ENCODE data around the gene RNF157. TPM values are rescaled to one million over a fixed set of nuclear protein-coding genes. Genes with fewer than 3 reads are reported as not detected.
A peak's percentile ranks its signal among the peaks of the same experiment; 100 is the strongest.
"Not testable (repeated sequence)": the region's sequence is repeated elsewhere in the genome, so short reads cannot be mapped to it uniquely, and the experiment has no call there.

Gene RNF157
- total RNA-seq, 1 donor from 2014 or later, result 2.5 TPM

DNA sequence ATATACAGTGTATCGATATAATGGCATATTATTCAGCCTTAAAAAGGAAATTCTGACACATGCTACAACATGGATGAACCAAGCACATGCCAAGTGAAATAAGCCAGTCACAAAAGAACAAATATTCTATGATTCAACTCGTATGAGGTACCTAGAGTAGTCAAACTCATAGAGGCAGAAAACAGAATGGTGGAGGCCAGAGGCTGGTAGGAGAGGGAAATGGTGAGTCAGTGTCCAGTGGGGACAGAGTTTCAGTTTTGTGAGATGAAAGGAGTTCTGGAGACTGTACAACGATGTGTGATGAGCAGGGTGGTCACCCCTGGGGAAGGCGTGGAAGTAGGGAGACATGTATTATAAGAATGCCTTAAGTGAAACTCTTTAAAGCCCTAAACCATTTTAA lies 39.9 kb downstream of the RNF157 start:
- intact Hi-C loops (cut with DNase I), result no loop called here
- no peak for DNase-seq (ENCODE audit: low spot score)

DNA sequence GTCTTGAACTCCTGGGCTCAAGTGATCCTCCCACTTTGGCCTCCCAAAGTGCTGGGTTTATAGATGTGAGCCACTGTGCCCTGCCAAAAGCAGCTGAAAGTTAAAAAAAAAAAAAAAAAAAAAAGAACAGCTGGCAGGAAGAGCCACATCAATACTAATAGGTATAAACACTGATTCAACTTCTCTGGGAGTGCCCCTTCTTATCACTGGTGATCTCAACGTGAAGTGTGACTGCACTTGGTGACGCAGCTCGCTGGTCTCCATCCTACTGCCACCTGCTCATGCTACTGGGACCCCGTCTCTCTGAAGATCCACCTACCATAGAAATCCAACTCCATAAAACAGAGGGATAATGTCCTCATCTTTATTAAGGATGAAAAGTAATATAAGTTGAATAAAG lies 40.8 kb downstream of the RNF157 start:
- no peak for DNase-seq (ENCODE audit: low spot score)
- intact Hi-C loops (cut with DNase I), result no loop called here

DNA sequence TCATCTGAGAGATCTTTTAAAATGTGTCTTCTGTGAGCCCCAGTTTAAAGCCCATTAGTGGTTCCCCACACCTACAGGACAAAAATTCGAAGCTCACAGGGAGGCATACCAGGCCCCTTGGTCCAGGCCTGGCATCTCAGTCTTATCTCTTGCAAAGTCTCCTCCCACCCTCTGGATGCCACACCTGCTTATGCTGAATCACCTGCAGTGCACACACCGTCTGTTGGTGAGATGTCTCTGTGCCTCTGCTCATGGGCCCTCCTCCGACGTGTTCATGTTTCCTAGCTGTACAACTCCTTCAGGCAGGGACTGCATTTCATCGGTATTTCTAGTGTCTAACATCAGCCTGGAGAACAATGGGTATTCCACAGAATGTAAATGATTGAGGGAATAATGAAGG lies 41.6 kb downstream of the RNF157 start:
- no peak for DNase-seq (ENCODE audit: low spot score)
- intact Hi-C loops (cut with DNase I), result no loop called here

DNA sequence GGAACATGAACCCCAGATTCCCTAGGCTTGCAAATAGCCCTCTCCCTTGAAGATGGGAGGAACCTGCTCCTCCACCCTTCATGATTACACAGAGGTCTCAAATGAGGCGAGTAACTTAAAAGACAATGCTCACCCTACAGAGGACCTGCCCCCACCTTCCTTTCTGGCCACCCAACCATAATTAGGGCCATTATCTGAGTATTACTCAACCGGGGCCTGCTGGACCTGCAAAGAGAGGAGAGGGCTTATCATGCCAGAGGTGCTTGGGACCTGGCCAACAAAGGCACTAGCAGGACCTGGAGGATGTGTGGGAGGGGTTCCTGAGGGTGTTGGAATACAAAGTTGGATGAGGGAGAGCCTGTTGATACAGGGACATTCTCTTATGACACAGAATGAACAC lies 42.4 kb downstream of the RNF157 start:
- DNase-seq (ENCODE audit: low spot score), result no peak
- intact Hi-C loops (cut with DNase I), result no loop called here

DNA sequence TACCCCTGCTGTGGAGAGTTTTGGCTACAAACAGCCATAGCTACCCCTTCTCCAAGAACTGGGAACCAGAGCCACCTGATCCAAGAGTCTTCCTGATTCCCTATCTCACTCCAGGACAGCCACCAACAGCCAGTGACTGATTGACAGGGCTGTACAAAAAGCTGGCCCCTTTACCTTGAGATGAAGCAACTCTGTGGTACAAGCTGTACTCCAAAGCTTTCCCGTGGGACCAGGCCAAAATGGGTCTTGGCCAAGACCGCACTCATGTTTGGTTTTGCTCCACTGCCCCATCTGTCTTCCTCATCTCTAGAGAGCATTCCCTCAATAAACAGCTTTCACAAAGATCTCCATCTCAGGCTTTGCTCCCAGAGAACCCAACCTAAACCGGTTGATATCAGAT lies 43.6 kb downstream of the RNF157 start:
- DNase-seq (ENCODE audit: low spot score), result no peak
- intact Hi-C loops (cut with DNase I), result no loop called here

DNA sequence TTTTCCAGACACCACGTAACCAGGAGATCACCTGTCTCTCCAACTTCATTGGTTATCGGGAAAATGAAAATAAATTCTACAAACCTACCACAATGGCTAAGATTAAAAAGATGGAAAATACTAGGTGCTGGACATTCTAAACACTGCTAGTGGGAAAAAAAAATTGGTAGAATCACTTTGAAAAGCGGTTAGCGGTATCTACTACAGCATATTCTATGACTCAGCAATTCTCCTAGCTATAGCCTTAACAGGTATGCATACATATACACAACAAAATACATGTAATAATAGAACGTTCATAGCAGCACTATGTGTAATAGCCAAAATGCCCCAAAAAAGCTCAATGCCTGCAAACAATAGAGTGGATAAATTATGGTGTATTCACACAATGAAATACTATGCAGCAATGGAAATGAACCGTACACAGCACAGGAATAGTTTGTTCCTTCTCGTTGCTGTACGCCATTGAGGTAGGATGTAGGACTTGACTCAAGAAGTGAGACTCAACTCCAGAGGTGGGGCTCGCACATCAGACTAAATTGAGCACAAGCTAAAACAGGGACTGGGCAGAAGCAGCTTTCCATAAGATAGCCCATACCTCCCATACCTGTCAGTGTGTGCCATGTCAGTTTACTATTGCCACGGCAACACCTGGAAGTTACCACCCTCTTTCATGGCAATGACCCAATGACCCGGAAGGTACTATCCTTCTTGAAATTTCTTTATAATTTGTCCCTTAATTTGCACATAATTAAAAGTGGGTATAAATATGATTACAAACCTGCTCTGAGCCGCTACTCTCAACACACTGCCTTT lies 44.8 kb downstream of the RNF157 start:
- intact Hi-C loops (cut with DNase I), result no loop called here
- DNase-seq (ENCODE audit: low spot score), result no peak

DNA sequence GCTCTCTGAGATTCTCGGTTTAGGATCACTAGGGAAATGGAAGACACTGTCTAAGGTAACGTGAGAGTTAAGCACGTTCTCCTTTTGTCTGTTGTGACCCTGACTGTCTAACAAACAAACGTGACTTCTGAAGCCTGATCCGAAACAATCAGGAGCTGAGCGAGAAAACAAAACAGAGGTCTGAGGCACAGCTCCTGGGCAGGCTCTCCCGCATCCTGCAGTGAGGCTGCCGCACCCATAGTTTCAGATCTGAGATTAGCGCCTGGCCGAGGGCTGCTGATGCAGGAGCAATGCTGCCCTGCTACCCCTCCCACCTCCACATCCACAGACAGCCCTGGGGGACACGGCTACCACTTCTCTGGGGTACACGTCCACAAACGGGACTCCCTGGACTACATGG lies 46.7 kb downstream of the RNF157 start:
- intact Hi-C loops (cut with DNase I), result no loop called here

DNA sequence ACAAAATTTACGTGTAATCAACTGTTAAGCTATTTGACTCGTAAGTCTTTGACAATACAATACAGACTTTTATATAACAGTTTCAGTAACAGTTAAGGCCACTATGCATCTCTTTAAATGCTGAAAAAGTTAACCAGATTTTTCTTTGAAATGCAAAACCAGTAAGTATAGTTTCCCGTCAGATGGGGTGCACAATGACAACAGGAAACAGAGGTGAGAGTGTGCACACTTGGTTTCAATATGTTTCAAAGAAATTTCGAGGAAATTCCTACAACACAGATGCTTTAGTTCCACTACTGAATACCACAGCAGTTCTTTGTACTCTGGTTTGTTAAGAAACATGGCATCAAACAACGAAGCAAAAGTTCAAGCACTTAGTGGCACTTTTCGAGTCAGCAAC lies 48.4 kb downstream of the RNF157 start:
- intact Hi-C loops (cut with DNase I), result no loop called here
- DNase-seq (ENCODE audit: low spot score), result no peak

More for the DNA sequence above, 46.7 kb downstream of the RNF157 start:
- DNase-seq (ENCODE audit: low spot score), result no peak

DNA sequence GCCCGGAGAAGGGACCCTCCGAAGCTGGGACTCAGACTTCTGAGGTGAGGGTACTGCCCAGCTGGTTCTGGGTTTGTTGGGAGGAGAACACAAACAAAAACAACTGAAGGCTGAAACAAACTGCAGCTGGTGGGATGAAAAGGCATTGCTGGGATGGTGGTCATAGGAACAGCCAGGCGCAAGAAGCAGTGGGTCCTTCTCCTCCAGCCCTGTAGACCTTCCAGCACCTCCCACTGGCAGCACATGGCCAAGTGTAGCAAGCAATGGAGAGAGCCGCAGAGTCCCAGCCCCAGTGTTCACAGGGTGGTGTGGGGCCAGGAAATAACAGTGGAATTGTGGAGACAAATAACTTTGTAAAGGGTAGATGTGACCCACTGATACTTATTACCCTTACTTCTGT lies 50.6 kb downstream of the RNF157 start:
- DNase-seq (ENCODE audit: low spot score), result no peak
- intact Hi-C loops (cut with DNase I), result no loop called here

GRCh38 chr17:76189247-76189646 lies 51.0 kb downstream of the RNF157 start:
- intact Hi-C loops (cut with DNase I), result no loop called here
- DNase-seq (ENCODE audit: low spot score), result no peak

- intact Hi-C loops (cut with DNase I), result no loop called here
- DNase-seq (ENCODE audit: low spot score), result no peak
Measured at GRCh38 chr17:76188213-76189016, 51.9 kb downstream of the RNF157 start.

DNA sequence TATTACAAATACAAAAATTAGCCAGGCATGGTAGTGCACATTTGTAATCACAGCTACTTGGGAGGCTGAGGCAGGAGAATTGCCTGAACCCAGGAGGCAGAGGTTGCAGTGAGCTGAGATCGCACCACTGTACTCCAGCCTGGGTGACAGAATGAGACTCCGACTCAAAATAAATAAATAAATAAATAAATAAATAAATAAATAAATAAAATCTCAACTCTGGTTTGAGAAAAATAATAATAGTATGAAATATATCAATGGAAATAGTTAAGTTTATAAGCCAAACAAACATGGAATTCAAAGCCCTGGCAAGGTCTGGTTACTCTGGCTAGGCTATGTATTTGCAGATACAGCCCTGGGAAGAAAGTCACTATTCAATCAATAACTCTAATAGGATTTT lies 53.5 kb downstream of the RNF157 start:
- DNase-seq (ENCODE audit: low spot score); intact Hi-C loops (cut with DNase I): not testable (repeated sequence)

DNA sequence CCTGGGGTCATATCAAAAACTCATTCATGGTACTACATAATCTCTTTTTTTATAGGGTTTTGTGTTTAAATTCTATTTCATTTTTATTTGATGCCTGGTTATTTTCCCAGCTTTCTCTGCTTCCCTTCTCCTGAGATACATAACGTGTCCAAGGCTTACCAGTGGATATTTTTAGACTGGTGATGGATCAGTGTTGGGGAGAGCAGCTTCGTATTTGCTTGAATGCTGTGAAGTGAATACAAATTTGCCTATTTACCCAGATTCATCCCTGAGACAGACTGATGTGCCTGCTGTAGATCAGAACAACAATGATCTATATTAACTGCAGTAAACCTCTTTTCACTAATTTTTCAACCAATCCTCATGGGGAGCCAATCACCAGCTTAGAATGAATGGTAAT lies 56.0 kb downstream of the RNF157 start:
- DNase-seq (ENCODE audit: low spot score), result no peak
- intact Hi-C loops (cut with DNase I), result no loop called here

- intact Hi-C loops (cut with DNase I), result loop anchor here (2.0 kb wide), 2 partner anchors 59 to 97 kb away; no protein-coding TSS in a partner anchor
- peak; percentile 92 for DNase-seq (ENCODE audit: low spot score)
Measured at GRCh38 chr17:76182016-76182764, 58.1 kb downstream of the RNF157 start.

DNA sequence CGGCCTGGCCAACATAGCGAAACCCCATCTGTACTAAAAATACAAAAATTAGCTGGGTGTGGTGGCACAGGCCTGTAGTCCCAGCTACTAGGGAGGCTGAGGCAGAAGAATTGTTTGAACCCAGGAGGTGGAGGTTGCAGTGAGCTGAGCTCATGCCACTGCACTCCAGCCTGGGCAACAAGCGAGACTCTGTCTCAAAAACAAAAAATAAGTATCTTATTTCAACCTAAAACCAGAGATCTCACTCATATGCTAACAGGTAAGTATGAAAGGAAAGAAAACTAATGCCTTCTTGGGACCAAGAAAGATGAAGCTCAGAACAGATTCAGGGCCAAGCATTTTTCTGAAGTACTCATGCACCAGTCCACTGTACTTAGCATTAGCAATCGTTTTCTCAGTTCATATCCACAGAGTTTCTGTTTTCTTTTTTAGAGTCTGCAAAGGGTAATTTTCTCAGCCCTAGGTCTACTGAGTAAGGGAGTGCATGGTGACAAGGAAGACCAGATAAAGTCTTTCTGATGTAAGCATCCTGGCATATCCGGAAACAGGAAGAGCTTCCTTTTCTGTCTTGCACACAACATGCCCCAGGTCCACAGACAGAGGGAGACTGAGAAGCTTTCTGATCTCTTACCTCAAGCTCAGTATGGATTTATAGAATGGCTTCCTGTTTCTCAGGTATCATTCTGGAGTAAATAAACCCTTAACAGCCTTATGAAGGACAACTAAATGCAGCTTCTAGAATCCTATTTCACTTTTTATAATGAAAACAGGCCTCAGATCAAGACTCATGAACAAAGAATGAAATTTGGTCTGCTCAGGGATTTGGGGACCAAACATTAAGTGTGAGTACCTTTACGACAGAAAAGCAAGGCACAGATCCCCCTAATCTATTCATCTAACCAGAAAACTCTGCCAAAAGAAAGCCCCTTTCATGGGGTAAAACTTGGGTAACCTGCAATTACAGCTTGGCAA lies 60.5 kb downstream of the RNF157 start:
- intact Hi-C loops (cut with DNase I), result no loop called here
- DNase-seq (ENCODE audit: low spot score), result no peak

DNA sequence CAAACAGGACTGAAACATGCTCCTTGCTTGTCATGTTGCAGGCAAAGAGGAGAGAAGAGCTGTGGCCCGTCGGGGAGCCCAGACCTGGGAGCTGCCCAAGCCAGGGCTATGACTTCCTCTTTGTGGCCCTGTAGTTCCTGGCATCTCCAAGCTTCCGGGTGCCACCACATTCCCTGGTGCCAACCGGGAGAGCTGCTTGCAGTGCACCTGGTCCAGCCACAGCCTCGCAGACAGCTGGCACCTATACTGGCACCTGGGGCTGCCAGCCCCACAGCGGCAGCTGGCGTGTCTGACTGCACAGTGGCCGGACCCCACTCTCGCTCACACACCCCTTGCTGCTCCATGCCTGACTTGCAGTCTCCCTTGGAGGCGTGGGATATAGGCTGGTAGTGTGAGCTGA lies 62.2 kb downstream of the RNF157 start:
- no peak for DNase-seq (ENCODE audit: low spot score)
- intact Hi-C loops (cut with DNase I), result no loop called here

GRCh38 chr17:76176701-76177574 lies 63.4 kb downstream of the RNF157 start:
- no peak for DNase-seq (ENCODE audit: low spot score)
- intact Hi-C loops (cut with DNase I), result no loop called here

- intact Hi-C loops (cut with DNase I), result no loop called here
Measured at GRCh38 chr17:76174037-76174436, 66.3 kb downstream of the RNF157 start.

More at GRCh38 chr17:76174037-76174436, 66.3 kb downstream of the RNF157 start:
- no peak for DNase-seq (ENCODE audit: low spot score)

Data from cardiac septum (tissue), 1 donor.